RWPE2 (cell line): ENCODE measurements around the gene RORC.
A peak's percentile ranks its signal among the peaks of the same experiment; 100 is the strongest.

Experiments
- ATAC-seq: fragments of 200-7000 bp; cut with Tn5 transposase; 3 replicates; pipeline ENCODE4 v1.9.1; 2021; ENCODE audit warnings: low read depth
- DNase-seq: peaks from one replicate; pipeline ENCODE4 v3.0.0-alpha.2; 2020; ENCODE audit warnings: low spot score
- H3K27ac ChIP-seq: fragments of 450-650 bp; 2 replicates; pipeline ENCODE4 v1.5.1; 2017; ENCODE audit warnings: mild to moderate bottlenecking; ENCODE audit not compliant: poor library complexity, severe bottlenecking
- H3K27me3 ChIP-seq: fragments of 250-450 bp; sonication (Bioruptor Pico); 2 replicates; pipeline ENCODE4 v1.5.1; 2021; ENCODE audit warnings: mild to moderate bottlenecking, moderate library complexity; ENCODE audit not compliant: insufficient read depth, poor library complexity, severe bottlenecking
- H3K36me3 ChIP-seq: fragments of 250-450 bp; sonication (Bioruptor Pico); 2 replicates; pipeline ENCODE4 v1.5.1; 2020; ENCODE audit warnings: low read depth, mild to moderate bottlenecking, moderate library complexity
- H3K4me1 ChIP-seq: fragments of 250-450 bp; sonication (Bioruptor Pico); 2 replicates; pipeline ENCODE4 v1.5.1; 2021; ENCODE audit warnings: mild to moderate bottlenecking, moderate library complexity; ENCODE audit not compliant: insufficient read depth, poor library complexity, severe bottlenecking
- H3K4me3 ChIP-seq: fragments of 250-450 bp; sonication (Bioruptor Pico); 2 replicates; pipeline ENCODE4 v1.5.1; 2021; ENCODE audit warnings: mild to moderate bottlenecking, moderate library complexity; ENCODE audit not compliant: severe bottlenecking
- H3K9me3 ChIP-seq: fragments of 250-450 bp; sonication (Bioruptor Pico); 2 replicates; pipeline ENCODE4 v1.5.1; 2021; ENCODE audit warnings: mild to moderate bottlenecking, moderate library complexity; ENCODE audit not compliant: severe bottlenecking
- CTCF ChIP-seq: fragments of 450-650 bp; IDR thresholded peaks from one replicate; pipeline ENCODE4 v1.5.1; 2017; ENCODE audit warnings: mild to moderate bottlenecking, moderate library complexity; ENCODE audit not compliant: poor library complexity, severe bottlenecking

RORC gene

GRCh38 chr1:151790940-151791651, 40.5 kb downstream of the RORC start:
- Histone ChIP-seq H3K4me1 (peaks cover 5% of the 10 kb centered on the region), H3K36me3 (no peaks in the 10 kb centered on the region; the same call in 1 of the 2 replicates), H3K27me3 (no peaks in the 10 kb centered on the region), H3K4me3 (peak overlapping the region; percentile 55), H3K9me3 (no peaks in the 10 kb centered on the region), H3K27ac (peak overlapping the region; percentile 30)
- DNase-seq (no peak), ATAC-seq (peak; percentile 11; the same call in 1 of the 3 replicates)
- TF ChIP-seq CTCF: no peak

- TF ChIP-seq CTCF: peak; percentile 37
- Histone ChIP-seq H3K27me3 (no peaks in the 10 kb centered on the region), H3K27ac (peak within 1 kb of the TSS; percentile 30), H3K9me3 (no peaks in the 10 kb centered on the region), H3K4me3 (peak within 1 kb of the TSS; percentile 55), H3K4me1 (peaks cover 5% of the 10 kb centered on the region), H3K36me3 (no peaks in the 10 kb centered on the region; the same call in 1 of the 2 replicates)
- ATAC-seq: peak; percentile 98
- peak; percentile 100 for DNase-seq
These were observed 41.3 kb downstream of the RORC start, which contains the start of gene TDRKH for GRCh38 chr1:151790071-151790939. Gene TDRKH (minus strand): TSS chr1:151790500. CDS start chr1:151783022, 7,478 bp downstream.

- DNase-seq: no peak
- Histone ChIP-seq H3K4me1 (peaks cover 5% of the 10 kb centered on the region), H3K27me3 (no peaks in the 10 kb centered on the region), H3K9me3 (no peaks in the 10 kb centered on the region), H3K27ac (no peak overlapping the region), H3K36me3 (peaks cover 6% of the 10 kb centered on the region; the same call in 1 of the 2 replicates), H3K4me3 (no peak overlapping the region)
- no peak for TF ChIP-seq CTCF
- no peak for ATAC-seq
These were observed 43.9 kb downstream of the RORC start for GRCh38 chr1:151787689-151788088.

- no peak for DNase-seq
- ATAC-seq: no peak
- TF ChIP-seq CTCF: no peak
- H3K9me3 ChIP-seq: no peaks in the 10 kb centered on the region
- no peaks in the 10 kb centered on the region for H3K4me1 ChIP-seq
- no peak overlapping the region for H3K4me3 ChIP-seq
- peaks cover 24% of the 10 kb centered on the region for H3K36me3 ChIP-seq
- H3K27me3 ChIP-seq: no peaks in the 10 kb centered on the region
- H3K27ac ChIP-seq: no peak overlapping the region
These were observed 47.8 kb downstream of the RORC start for GRCh38 chr1:151783796-151784195.
